BLaER1 (cell line): ENCODE measurements around the gene TCEAL7.
"Not testable (repeated sequence)": the region's sequence is repeated elsewhere in the genome, so short reads cannot be mapped to it uniquely, and the experiment has no call there.

ENCODE experiments used
- H3K27ac ChIP-seq: shearing (Covaris generic); formaldehyde crosslinking; 2 replicates; pipeline ENCODE4 v1.8.1; 2022
- H3K27me3 ChIP-seq: shearing (Covaris generic); formaldehyde crosslinking; 2 replicates; pipeline ENCODE4 v1.8.1; 2022
- H3K36me3 ChIP-seq: shearing (Covaris generic); formaldehyde crosslinking; 2 replicates; pipeline ENCODE4 v1.8.1; 2022
- H3K4me1 ChIP-seq: shearing (Covaris generic); formaldehyde crosslinking; 2 replicates; pipeline ENCODE4 v1.8.1; 2022
- H3K4me2 ChIP-seq: shearing (Covaris generic); formaldehyde crosslinking; 2 replicates; pipeline ENCODE4 v1.8.1; 2022
- H3K4me3 ChIP-seq: shearing (Covaris generic); formaldehyde crosslinking; 2 replicates; pipeline ENCODE4 v1.8.1; 2022
- H3K9ac ChIP-seq: shearing (Covaris generic); formaldehyde crosslinking; 2 replicates; pipeline ENCODE4 v1.8.1; 2022
- H3K9me3 ChIP-seq: shearing (Covaris generic); formaldehyde crosslinking; 2 replicates; pipeline ENCODE4 v1.8.1; 2022
- H4K20me1 ChIP-seq: shearing (Covaris generic); formaldehyde crosslinking; 2 replicates; pipeline ENCODE4 v1.8.1; 2022
- Cebpa-rat ChIP-seq: shearing (Covaris generic); IDR thresholded peaks from 2 replicates; pipeline ENCODE4 v1.8.1; 2022

TCEAL7 gene

DNA sequence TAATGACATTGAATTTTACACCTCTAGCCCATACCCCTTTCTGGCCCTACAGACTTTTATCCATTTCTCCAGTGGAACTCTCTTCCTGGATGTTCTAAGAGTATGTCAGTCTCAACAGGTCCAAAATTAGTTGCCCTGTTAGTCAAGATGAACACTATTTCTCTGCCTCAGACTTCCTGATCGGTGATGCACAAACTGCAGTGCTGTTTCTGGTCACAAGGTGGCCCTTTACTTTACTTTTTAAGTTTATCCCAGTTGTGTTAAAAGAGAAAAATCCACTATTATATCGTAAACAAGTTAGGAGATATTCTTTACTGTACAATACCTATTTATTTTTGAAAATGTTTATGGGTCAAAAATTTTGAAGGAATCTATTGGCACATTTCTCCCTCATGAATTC, 13.1 kb downstream of the TCEAL7 start:
- H4K20me1 ChIP-seq: no peaks in the 10 kb centered on the region
- no peak overlapping the region for H3K4me2 ChIP-seq
- no peak overlapping the region for H3K27ac ChIP-seq
- no peaks in the 10 kb centered on the region for H3K4me1 ChIP-seq
- H3K36me3 ChIP-seq: no peaks in the 10 kb centered on the region
- no peak for TF ChIP-seq Cebpa-rat
- no peak overlapping the region for H3K4me3 ChIP-seq
- H3K9ac ChIP-seq: no peak overlapping the region
- no peaks in the 10 kb centered on the region for H3K9me3 ChIP-seq
- peaks cover 16% of the 10 kb centered on the region for H3K27me3 ChIP-seq

DNA sequence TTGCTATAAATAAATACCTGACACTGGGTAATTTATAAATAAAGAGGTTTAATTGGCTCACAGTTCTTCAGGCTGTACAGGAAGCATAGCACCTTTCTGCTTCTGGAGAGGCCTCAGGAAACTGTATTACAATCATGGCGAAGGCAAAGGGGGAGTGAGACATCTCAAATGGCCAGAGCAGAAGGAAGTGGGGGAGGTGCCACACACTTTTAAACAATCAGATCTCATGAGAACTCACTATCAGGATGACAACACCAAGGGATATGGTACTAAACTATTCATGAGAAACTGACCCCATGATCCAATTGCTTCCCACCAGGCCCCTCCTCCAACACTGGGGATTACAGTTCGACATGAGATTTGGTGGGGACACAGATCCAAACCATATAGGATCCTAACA, 14.6 kb downstream of the TCEAL7 start:
- H3K27me3 ChIP-seq: peaks cover 18% of the 10 kb centered on the region
- no peak for TF ChIP-seq Cebpa-rat
- no peaks in the 10 kb centered on the region for H3K4me1 ChIP-seq
- H3K4me2 ChIP-seq: no peak overlapping the region
- H4K20me1 ChIP-seq: no peaks in the 10 kb centered on the region
- no peaks in the 10 kb centered on the region for H3K9me3 ChIP-seq
- H3K4me3 ChIP-seq: no peak overlapping the region
- no peak overlapping the region for H3K27ac ChIP-seq
- no peak overlapping the region for H3K9ac ChIP-seq
- H3K36me3 ChIP-seq: no peaks in the 10 kb centered on the region

DNA sequence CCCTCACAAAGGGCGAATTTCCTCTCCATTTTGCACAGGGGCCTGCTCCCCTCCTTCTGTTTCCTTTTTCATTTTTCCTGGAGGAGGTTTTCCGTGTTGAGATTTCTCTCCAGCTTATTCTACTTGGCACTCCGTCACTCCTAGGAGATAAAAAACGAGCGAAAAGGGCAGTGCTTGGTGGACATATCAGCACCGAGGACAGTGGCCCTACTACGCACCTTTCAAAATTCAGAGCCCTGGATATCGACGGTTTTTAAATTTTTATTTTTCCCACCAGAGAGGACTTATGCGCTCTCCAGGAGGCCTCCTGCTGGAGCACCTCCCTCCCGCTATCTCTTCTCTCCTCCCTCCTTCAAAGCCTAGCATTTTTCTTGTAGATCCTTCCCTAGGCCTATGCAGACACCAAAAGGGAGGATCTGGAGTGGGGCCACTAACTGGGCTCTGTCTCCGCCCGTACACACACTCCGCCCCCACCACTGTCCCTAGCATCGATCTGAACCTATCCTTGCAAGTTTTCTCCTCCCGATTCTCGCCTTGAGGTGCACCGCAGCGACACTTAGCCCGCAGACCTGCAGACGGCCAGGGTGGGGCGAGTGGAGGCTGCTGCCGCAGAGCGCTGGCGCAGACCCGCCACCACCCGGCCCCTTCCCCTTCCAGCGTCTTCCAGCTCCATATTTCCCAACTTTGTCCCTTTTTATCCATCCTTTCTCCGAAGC, 17.8 kb downstream of the TCEAL7 start:
- peaks cover 22% of the 10 kb centered on the region for H3K27me3 ChIP-seq
- no peak overlapping the region for H3K4me2 ChIP-seq
- H4K20me1 ChIP-seq: no peaks in the 10 kb centered on the region
- H3K9me3 ChIP-seq: no peaks in the 10 kb centered on the region
- TF ChIP-seq Cebpa-rat: no peak
- H3K9ac ChIP-seq: no peak overlapping the region
- H3K27ac ChIP-seq: no peak overlapping the region
- no peaks in the 10 kb centered on the region for H3K36me3 ChIP-seq
- H3K4me3 ChIP-seq: no peak overlapping the region
- no peaks in the 10 kb centered on the region for H3K4me1 ChIP-seq

DNA sequence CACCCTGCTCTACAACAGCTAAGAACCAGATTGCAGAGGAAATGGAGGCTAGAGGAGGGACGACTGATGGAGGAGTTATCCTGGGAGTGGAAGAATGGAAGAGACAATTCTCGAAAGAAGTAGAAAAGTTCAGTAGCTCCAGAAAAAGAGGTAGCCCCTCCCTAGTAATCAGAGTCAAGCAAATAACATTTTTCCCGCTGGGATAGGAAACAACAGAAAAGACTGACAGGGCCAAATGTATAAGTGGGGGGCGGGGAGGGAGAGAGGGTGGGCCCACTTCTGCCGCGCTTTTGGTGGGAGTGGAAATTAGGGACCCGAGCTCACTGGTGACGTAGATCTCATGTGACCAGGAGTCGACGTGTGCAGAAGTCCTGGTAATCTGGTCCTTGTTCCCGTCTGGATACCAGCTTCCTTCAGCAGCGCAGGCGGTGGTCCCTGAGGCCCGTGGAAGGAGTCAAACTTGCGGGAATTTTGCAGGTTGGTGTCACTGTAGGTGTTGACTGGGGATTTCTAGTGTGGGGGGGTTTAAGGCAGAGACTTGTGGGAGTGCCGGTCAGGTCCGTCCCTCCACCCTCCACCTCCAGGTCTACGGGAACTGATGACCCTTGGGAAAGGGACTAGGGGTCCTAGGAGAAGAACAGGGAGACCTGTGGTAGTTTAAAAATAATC, 26.2 kb downstream of the TCEAL7 start, which contains the start of gene TCEAL9:
Gene TCEAL9 (plus strand): TSS at position 377 of the 669 bp plus-strand sequence. CDS start 1,179 bp downstream, outside the sequence.
- Histone ChIP-seq H3K9ac (peak within 1 kb of the TSS; percentile 80), H3K27me3 (no peaks in the 10 kb centered on the region), H3K4me2 (peak within 1 kb of the TSS; percentile 68), H4K20me1 (0 out of 2 replicates have a peak, but pooled peaks cover 4% of the 10 kb centered on the region), H3K4me1 (no peaks in the 10 kb centered on the region), H3K9me3 (no peaks in the 10 kb centered on the region), H3K4me3 (peak within 1 kb of the TSS; percentile 73), H3K27ac (peak within 1 kb of the TSS; percentile 53), H3K36me3 (no peaks in the 10 kb centered on the region)
- no peak for TF ChIP-seq Cebpa-rat

DNA sequence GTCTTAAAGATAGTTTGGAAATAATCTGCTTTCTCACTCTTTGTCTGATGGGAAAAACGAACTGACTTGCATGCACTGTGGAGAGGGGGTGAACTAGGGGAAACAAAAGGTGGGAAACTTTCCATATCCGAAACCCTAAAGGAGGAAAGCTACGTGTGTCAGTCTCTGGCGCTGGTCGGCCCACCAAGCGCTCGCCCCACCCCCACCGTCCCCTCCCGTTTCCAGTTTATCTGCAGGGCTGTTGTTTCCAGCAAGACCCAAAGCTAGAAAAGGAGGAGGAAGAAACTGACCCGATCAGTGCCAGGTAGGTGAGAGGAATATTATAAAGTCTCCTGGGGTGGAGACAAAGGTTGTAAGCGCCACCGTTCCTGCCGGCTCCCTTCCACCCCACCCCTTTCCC, 26.8 kb downstream of the TCEAL7 start:
- TF ChIP-seq Cebpa-rat: no peak
- Histone ChIP-seq H3K4me3 (peak overlapping the region; percentile 73), H3K27ac (peak overlapping the region; percentile 53), H3K9ac (peak overlapping the region; percentile 80), H3K36me3 (no peaks in the 10 kb centered on the region), H3K27me3 (no peaks in the 10 kb centered on the region), H4K20me1 (0 out of 2 replicates have a peak, but pooled peaks cover 4% of the 10 kb centered on the region), H3K9me3 (no peaks in the 10 kb centered on the region), H3K4me1 (no peaks in the 10 kb centered on the region), H3K4me2 (peak overlapping the region; percentile 68)

- Histone ChIP-seq H3K27me3 (no peaks in the 10 kb centered on the region), H4K20me1 (0 out of 2 replicates have a peak, but pooled peaks cover 4% of the 10 kb centered on the region), H3K4me3 (no peak overlapping the region), H3K9me3 (no peaks in the 10 kb centered on the region), H3K4me2 (peak overlapping the region; percentile 68; the same call in 1 of the 2 replicates), H3K4me1 (no peaks in the 10 kb centered on the region), H3K9ac (0 out of 2 replicates have a peak overlapping the region, but pooled peaks have one; percentile 80), H3K36me3 (no peaks in the 10 kb centered on the region), H3K27ac (no peak overlapping the region)
- TF ChIP-seq Cebpa-rat: no peak
Observed at GRCh38 chrX:103357871-103358270, 27.8 kb downstream of the TCEAL7 start.

GRCh38 chrX:103359605-103360004, 29.6 kb downstream of the TCEAL7 start:
- H3K4me3 ChIP-seq, H3K36me3 ChIP-seq, H3K4me1 ChIP-seq, H4K20me1 ChIP-seq, H3K27me3 ChIP-seq, H3K27ac ChIP-seq, H3K9me3 ChIP-seq, H3K9ac ChIP-seq, H3K4me2 ChIP-seq: not testable (repeated sequence)

GRCh38 chrX:103360092-103360491, 30.1 kb downstream of the TCEAL7 start:
- TF ChIP-seq Cebpa-rat: no peak
- H3K4me2 ChIP-seq: no peak overlapping the region
- H3K27ac ChIP-seq: no peak overlapping the region
- H3K4me3 ChIP-seq: no peak overlapping the region
- no peaks in the 10 kb centered on the region for H3K4me1 ChIP-seq
- H3K27me3 ChIP-seq: no peaks in the 10 kb centered on the region
- no peaks in the 10 kb centered on the region for H3K9me3 ChIP-seq
- H4K20me1 ChIP-seq: 0 out of 2 replicates have a peak, but pooled peaks cover 4% of the 10 kb centered on the region
- H3K36me3 ChIP-seq: no peaks in the 10 kb centered on the region
- no peak overlapping the region for H3K9ac ChIP-seq

- no peaks in the 10 kb centered on the region for H3K36me3 ChIP-seq
- no peak overlapping the region for H3K27ac ChIP-seq
- H3K9ac ChIP-seq: no peak overlapping the region
- H3K9me3 ChIP-seq: no peaks in the 10 kb centered on the region
- H3K4me3 ChIP-seq: no peak overlapping the region
- 0 out of 2 replicates have a peak, but pooled peaks cover 4% of the 10 kb centered on the region for H4K20me1 ChIP-seq
- TF ChIP-seq Cebpa-rat: no peak
- H3K4me2 ChIP-seq: no peak overlapping the region
- no peaks in the 10 kb centered on the region for H3K4me1 ChIP-seq
- H3K27me3 ChIP-seq: no peaks in the 10 kb centered on the region
Observed at GRCh38 chrX:103360916-103361315, 30.9 kb downstream of the TCEAL7 start.

DNA sequence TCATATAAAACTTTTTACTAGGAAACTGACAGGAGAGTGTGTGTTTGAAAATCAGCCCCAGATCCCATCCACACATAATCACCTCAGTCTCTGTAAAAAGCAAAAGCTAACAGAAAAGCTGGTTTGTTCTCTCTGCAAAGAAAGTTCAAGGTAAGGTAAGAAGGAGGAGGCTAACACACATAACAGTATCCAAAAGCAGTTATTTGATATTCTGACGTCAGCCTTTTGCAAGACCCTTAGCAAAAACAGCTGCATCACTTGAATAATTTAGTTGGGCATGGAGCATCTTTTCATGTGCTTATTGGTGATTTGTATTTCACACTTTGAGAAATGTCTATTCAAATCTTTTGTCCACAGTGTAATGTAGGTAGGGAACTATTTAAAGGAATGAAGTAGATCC, 31.8 kb downstream of the TCEAL7 start:
- no peaks in the 10 kb centered on the region for H3K27me3 ChIP-seq
- no peaks in the 10 kb centered on the region; the same call in 1 of the 2 replicates for H3K9me3 ChIP-seq
- no peak overlapping the region for H3K4me2 ChIP-seq
- no peak overlapping the region for H3K9ac ChIP-seq
- no peaks in the 10 kb centered on the region for H3K4me1 ChIP-seq
- TF ChIP-seq Cebpa-rat: no peak
- no peak overlapping the region for H3K27ac ChIP-seq
- 0 out of 2 replicates have a peak, but pooled peaks cover 4% of the 10 kb centered on the region for H4K20me1 ChIP-seq
- no peaks in the 10 kb centered on the region for H3K36me3 ChIP-seq
- H3K4me3 ChIP-seq: no peak overlapping the region
